Thyroid gland (tissue), 4 donors: ENCODE results near the gene ST7.

Source experiments
- POLR2A ChIP-seq, 2 donors: fragments of 450-650 bp; IDR thresholded peaks; one replicate each; pipeline ENCODE4 v1.6.1; 2017; ENCODE audit warnings: antibody characterized with exemption in 2 of 2, mild to moderate bottlenecking in 2 of 2, moderate library complexity in 1 of 2
- TF ChIP-seq, protein P1 (sequence below), 6 experiments: fragments of 200-600 bp in 3 of 6; fragments of 450-650 bp in 3 of 6; sonication (generic) in 3 of 6; IDR thresholded peaks; one replicate each; pipeline ENCODE4 v1.5.1; 2016 to 2019; ENCODE audit warnings: antibody characterized with exemption in 6 of 6, mild to moderate bottlenecking in 2 of 6, inconsistent platforms in 1 of 6, moderate library complexity in 1 of 6

DNA sequence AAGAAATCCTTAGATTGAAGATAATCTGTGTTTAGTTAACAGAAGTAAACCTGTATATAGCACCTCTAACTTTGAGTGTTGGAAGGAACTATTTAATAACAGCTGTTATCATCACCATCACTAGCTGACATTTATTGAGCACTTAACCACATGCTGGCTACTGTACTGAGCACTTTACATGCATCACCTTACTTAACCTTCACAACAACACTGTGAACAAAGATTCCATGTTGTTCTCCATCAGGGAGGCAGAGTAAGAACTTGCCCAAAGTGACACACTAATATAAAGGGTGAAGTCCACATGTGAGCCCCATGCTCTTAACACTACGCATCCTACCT, 182.2 kb downstream of the ST7 start:
- TF ChIP-seq, protein P1, sequence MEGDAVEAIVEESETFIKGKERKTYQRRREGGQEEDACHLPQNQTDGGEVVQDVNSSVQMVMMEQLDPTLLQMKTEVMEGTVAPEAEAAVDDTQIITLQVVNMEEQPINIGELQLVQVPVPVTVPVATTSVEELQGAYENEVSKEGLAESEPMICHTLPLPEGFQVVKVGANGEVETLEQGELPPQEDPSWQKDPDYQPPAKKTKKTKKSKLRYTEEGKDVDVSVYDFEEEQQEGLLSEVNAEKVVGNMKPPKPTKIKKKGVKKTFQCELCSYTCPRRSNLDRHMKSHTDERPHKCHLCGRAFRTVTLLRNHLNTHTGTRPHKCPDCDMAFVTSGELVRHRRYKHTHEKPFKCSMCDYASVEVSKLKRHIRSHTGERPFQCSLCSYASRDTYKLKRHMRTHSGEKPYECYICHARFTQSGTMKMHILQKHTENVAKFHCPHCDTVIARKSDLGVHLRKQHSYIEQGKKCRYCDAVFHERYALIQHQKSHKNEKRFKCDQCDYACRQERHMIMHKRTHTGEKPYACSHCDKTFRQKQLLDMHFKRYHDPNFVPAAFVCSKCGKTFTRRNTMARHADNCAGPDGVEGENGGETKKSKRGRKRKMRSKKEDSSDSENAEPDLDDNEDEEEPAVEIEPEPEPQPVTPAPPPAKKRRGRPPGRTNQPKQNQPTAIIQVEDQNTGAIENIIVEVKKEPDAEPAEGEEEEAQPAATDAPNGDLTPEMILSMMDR (IDR thresholded peaks at IDR 0.05): no peak
- no peak for TF ChIP-seq POLR2A (IDR thresholded peaks at IDR 0.05)
